Duodenal mucosa (tissue), 2 donors: Measurements from ENCODE around the gene CPSF4L.

ENCODE experiments used
- H3K27ac ChIP-seq: one replicate; pipeline ENCODE4 v1.7.0; 2013; ENCODE audit warnings: low read depth, low read length
- H3K27me3 ChIP-seq, 2 donors: one replicate each; pipeline ENCODE4 v1.7.0; 2013; ENCODE audit warnings: low read length in 2 of 2, control low read depth in 1 of 2; ENCODE audit not compliant: insufficient read depth in 2 of 2, control insufficient read depth in 1 of 2
- H3K36me3 ChIP-seq, 2 donors: one replicate each; pipeline ENCODE4 v1.7.0; 2013; ENCODE audit warnings: low read length in 2 of 2, control low read depth in 1 of 2; ENCODE audit not compliant: insufficient read depth in 2 of 2, control insufficient read depth in 1 of 2
- H3K4me1 ChIP-seq, 2 donors: one replicate each; pipeline ENCODE4 v1.7.0; 2013; ENCODE audit warnings: low read length in 2 of 2, control low read depth in 1 of 2; ENCODE audit not compliant: insufficient read depth in 2 of 2, control insufficient read depth in 1 of 2
- H3K4me3 ChIP-seq, 2 donors: one replicate each; pipeline ENCODE4 v1.7.0; 2013; ENCODE audit warnings: low read length in 2 of 2, low read depth in 1 of 2
- H3K9ac ChIP-seq, 2 donors: one replicate each; pipeline ENCODE4 v1.7.0; 2013; ENCODE audit warnings: low read length in 2 of 2, low read depth in 1 of 2
- H3K9me3 ChIP-seq, 2 donors: one replicate each; pipeline ENCODE4 v1.7.0; 2013; ENCODE audit warnings: low read length in 2 of 2, control low read depth in 1 of 2; ENCODE audit not compliant: control insufficient read depth in 1 of 2

CPSF4L gene

GRCh38 chr17:73205459-73205961 lies 56.2 kb downstream of the CPSF4L start:
- no peak overlapping the region for H3K9ac ChIP-seq
- no peaks in the 10 kb centered on the region for H3K27me3 ChIP-seq
- H3K9me3 ChIP-seq = no peaks in the 10 kb centered on the region
- peaks cover 19 to 22% of the 10 kb centered on the region in 2 donors for H3K4me1 ChIP-seq
- H3K36me3 ChIP-seq = peaks cover 69 to 86% of the 10 kb centered on the region in 2 donors
- no peak overlapping the region for H3K4me3 ChIP-seq
- no peak overlapping the region for H3K27ac ChIP-seq

GRCh38 chr17:73203788-73204479 lies 57.7 kb downstream of the CPSF4L start:
- Histone ChIP-seq H3K9ac (no peak overlapping the region), H3K9me3 (no peaks in the 10 kb centered on the region), H3K27me3 (no peaks in the 10 kb centered on the region), H3K4me3 (no peak overlapping the region), H3K4me1 (peaks cover 19 to 22% of the 10 kb centered on the region in 2 donors), H3K36me3 (peaks cover 68 to 91% of the 10 kb centered on the region in 2 donors), H3K27ac (no peak overlapping the region)

- no peaks in the 10 kb centered on the region for H3K9me3 ChIP-seq
- peak overlapping the region in 1 of 2 donors; percentile 21 for H3K4me3 ChIP-seq
- no peak overlapping the region for H3K27ac ChIP-seq
- no peak overlapping the region for H3K9ac ChIP-seq
- H3K36me3 ChIP-seq = peaks cover 61 to 91% of the 10 kb centered on the region in 2 donors
- H3K27me3 ChIP-seq = no peaks in the 10 kb centered on the region
- peaks cover 19 to 22% of the 10 kb centered on the region in 2 donors for H3K4me1 ChIP-seq
These were observed 58.4 kb downstream of the CPSF4L start for GRCh38 chr17:73203135-73203787.

- Histone ChIP-seq H3K4me3 (no peak overlapping the region), H3K4me1 (peaks cover 19 to 22% of the 10 kb centered on the region in 2 donors), H3K27me3 (no peaks in the 10 kb centered on the region), H3K27ac (no peak overlapping the region), H3K36me3 (peaks cover 61 to 91% of the 10 kb centered on the region in 2 donors), H3K9ac (no peak overlapping the region), H3K9me3 (no peaks in the 10 kb centered on the region)
These were observed 60.2 kb downstream of the CPSF4L start for GRCh38 chr17:73201215-73202069.

GRCh38 chr17:73200476-73200875 lies 61.2 kb downstream of the CPSF4L start:
- H3K4me1 ChIP-seq = peaks cover 19 to 26% of the 10 kb centered on the region in 2 donors
- H3K4me3 ChIP-seq = no peak overlapping the region
- no peaks in the 10 kb centered on the region for H3K27me3 ChIP-seq
- H3K27ac ChIP-seq = no peak overlapping the region
- no peaks in the 10 kb centered on the region for H3K9me3 ChIP-seq
- H3K36me3 ChIP-seq = peaks cover 51 to 84% of the 10 kb centered on the region in 2 donors
- no peak overlapping the region for H3K9ac ChIP-seq

- H3K9ac ChIP-seq = no peak overlapping the region
- H3K27me3 ChIP-seq = no peaks in the 10 kb centered on the region
- peaks cover 46 to 78% of the 10 kb centered on the region in 2 donors for H3K36me3 ChIP-seq
- H3K4me3 ChIP-seq = no peak overlapping the region
- H3K27ac ChIP-seq = no peak overlapping the region
- H3K4me1 ChIP-seq = peaks cover 19 to 26% of the 10 kb centered on the region in 2 donors
- no peaks in the 10 kb centered on the region for H3K9me3 ChIP-seq
These were observed 61.8 kb downstream of the CPSF4L start for GRCh38 chr17:73199751-73200317.

- Histone ChIP-seq H3K9ac (no peak overlapping the region), H3K36me3 (peaks cover 46 to 74% of the 10 kb centered on the region in 2 donors), H3K27ac (no peak overlapping the region), H3K4me1 (peaks cover 19 to 23% of the 10 kb centered on the region in 2 donors), H3K4me3 (no peak overlapping the region), H3K27me3 (no peaks in the 10 kb centered on the region), H3K9me3 (no peaks in the 10 kb centered on the region)
These were observed 62.8 kb downstream of the CPSF4L start for GRCh38 chr17:73198930-73199260.
